Stimulated activated naive B cell treated with anti-CD40 and anti-IgM and Interleukin-4, amounts not matched to agents 10 μg/mL and 1 μg/mL and 100 μg/mL, for 72 hours (primary cell): ENCODE results near the gene CPXM1.
A peak's percentile ranks its signal among the peaks of the same experiment; 100 is the strongest.
"Not testable (repeated sequence)": the region's sequence is repeated elsewhere in the genome, so short reads cannot be mapped to it uniquely, and the experiment has no call there.

Source experiments
- ATAC-seq, 2 donors: fragments of 150-1000 bp; cut with Tn5 transposase; replicated peaks; 2 replicates each; pipeline ENCODE4 v1.10.0; 2021; ENCODE audit warnings: moderate library complexity in 1 of 2
- DNase-seq: peaks from one replicate; pipeline ENCODE4 v3.0.0; 2021
- H3K27ac Mint-ChIP-seq: one replicate; pipeline ENCODE4 v1.8.0; 2022; ENCODE audit warnings: mild to moderate bottlenecking, mixed read lengths
- H3K27me3 Mint-ChIP-seq, 2 donors: one replicate each; pipeline ENCODE4 v1.8.0; 2022; ENCODE audit warnings: mixed read lengths in 2 of 2
- H3K36me3 Mint-ChIP-seq, 2 donors: one replicate each; pipeline ENCODE4 v1.8.0; 2022; ENCODE audit warnings: mixed read lengths in 2 of 2, mild to moderate bottlenecking in 1 of 2
- H3K4me1 Mint-ChIP-seq, 2 donors: one replicate each; pipeline ENCODE4 v1.8.0; 2022; ENCODE audit warnings: mixed read lengths in 2 of 2, mild to moderate bottlenecking in 1 of 2
- H3K4me3 Mint-ChIP-seq, 2 donors: one replicate each; pipeline ENCODE4 v1.8.0; 2022; ENCODE audit warnings: mild to moderate bottlenecking in 2 of 2, mixed read lengths in 2 of 2, moderate library complexity in 1 of 2
- H3K9me3 Mint-ChIP-seq, 2 donors: one replicate each; pipeline ENCODE4 v1.8.0; 2022; ENCODE audit warnings: mixed read lengths in 2 of 2, mild to moderate bottlenecking in 1 of 2

Gene CPXM1

DNA sequence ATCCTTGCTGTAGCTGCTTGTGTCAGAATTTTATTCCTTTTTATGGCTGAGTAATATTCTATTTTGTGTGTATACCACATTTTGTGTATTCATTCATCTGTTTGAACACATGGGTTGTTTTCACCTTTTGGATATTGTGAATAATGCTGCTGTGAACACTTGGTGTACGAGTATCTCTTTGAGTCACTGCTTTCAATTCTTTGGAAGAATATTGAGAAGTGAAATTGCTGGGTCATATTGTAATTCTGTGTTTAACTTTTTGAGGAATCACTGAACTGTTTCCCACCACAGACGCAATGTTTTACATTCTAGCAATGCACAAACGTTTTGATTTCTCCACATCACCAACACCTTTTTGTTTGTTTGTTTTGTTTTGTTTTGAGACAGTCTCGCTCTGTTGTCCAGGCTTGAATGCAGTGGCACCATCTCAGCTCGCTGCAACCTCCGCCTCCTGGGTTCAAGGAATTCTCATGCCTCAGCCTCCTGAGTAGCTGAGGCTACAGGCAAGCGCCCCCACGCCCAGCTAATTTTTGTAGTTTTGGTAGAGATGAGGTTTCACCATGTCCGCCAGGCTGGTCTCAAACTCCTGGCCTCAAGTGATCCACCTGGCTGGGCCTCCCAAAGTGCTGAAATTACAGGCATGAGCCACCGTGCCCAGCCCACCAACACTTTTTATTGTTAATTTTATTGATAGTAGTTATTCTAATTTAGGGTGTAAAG lies 21.7 kb downstream of the CPXM1 start:
- H3K4me1 Mint-ChIP-seq, result peaks cover 0 to 3% of the 10 kb centered on the region in 2 donors
- no peak overlapping the region for H3K4me3 Mint-ChIP-seq
- peaks cover 0 to 3% of the 10 kb centered on the region in 2 donors for H3K36me3 Mint-ChIP-seq
- DNase-seq (no peak), ATAC-seq (peak; percentile 71 to 92)
- peaks cover 22 to 36% of the 10 kb centered on the region in 2 donors for H3K27me3 Mint-ChIP-seq
- H3K27ac Mint-ChIP-seq, result no peak overlapping the region
- H3K9me3 Mint-ChIP-seq, result peaks cover 2 to 8% of the 10 kb centered on the region in 2 donors

DNA sequence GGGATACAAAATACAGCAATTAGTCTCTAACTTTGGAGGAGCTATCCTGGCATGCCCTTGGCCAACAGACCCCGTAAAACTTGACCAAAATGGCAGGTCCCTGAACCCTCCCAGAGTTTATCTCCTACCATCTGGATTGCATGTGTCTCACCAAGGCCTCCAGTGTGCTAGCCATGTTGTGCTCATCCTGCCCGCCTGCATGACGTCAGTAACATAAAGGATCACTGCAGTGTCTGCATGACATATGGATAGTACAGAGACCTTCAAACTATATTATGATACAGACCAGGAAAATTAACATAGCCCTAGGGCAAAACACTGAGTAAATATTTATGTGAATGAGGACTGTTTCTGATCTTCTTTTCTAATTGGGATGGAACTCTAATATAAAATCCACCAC lies 25.3 kb downstream of the CPXM1 start:
- H3K4me3 Mint-ChIP-seq, result no peak overlapping the region
- peaks cover 0 to 3% of the 10 kb centered on the region in 2 donors for H3K4me1 Mint-ChIP-seq
- DNase-seq (no peak), ATAC-seq (no peak)
- H3K27ac Mint-ChIP-seq, result no peak overlapping the region
- H3K27me3 Mint-ChIP-seq, result peaks cover 23 to 31% of the 10 kb centered on the region in 2 donors
- H3K36me3 Mint-ChIP-seq, result peaks cover 0 to 3% of the 10 kb centered on the region in 2 donors
- peaks cover 2 to 8% of the 10 kb centered on the region in 2 donors for H3K9me3 Mint-ChIP-seq

GRCh38 chr20:2773812-2774211 lies 26.6 kb downstream of the CPXM1 start:
- Mint-ChIP-seq H3K9me3 (peaks cover 2 to 8% of the 10 kb centered on the region in 2 donors), H3K27me3 (peaks cover 33 to 44% of the 10 kb centered on the region in 2 donors), H3K27ac (no peak overlapping the region), H3K36me3 (peaks cover 0 to 3% of the 10 kb centered on the region in 2 donors), H3K4me1 (peaks cover 0 to 3% of the 10 kb centered on the region in 2 donors), H3K4me3 (no peak overlapping the region)
- no peak for ATAC-seq
- no peak for DNase-seq

DNA sequence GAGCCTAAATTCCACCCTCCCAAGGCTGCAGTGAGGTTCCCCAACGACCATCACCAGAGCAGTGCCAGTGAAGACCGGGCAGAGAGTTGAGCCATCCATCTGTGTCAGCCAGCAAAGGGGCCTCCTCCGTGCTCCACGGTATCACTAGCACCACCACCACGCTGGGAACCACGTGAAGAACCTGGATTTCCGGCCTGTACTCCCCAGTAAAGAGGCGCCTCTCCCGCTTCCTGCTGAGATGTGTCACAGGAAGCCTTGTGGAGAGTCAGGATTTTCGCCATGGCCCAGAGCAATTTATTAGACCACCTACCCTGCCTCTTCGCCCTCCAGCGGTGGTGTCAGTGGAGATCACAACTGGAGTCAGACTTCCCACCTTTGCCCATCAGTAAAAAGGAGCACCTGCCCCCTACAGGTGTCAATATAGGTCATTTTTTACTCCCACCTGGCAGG lies 28.8 kb downstream of the CPXM1 start:
- H3K27ac Mint-ChIP-seq, result no peak overlapping the region
- peaks cover 42 to 51% of the 10 kb centered on the region in 2 donors for H3K27me3 Mint-ChIP-seq
- no peaks in the 10 kb centered on the region for H3K36me3 Mint-ChIP-seq
- peaks cover 0 to 5% of the 10 kb centered on the region in 2 donors for H3K9me3 Mint-ChIP-seq
- no peak overlapping the region for H3K4me3 Mint-ChIP-seq
- ATAC-seq, result no peak
- DNase-seq, result no peak
- H3K4me1 Mint-ChIP-seq, result no peaks in the 10 kb centered on the region

- H3K9me3 Mint-ChIP-seq, H3K27ac Mint-ChIP-seq, H3K4me1 Mint-ChIP-seq, H3K4me3 Mint-ChIP-seq, ATAC-seq, DNase-seq, H3K36me3 Mint-ChIP-seq: not testable (repeated sequence)
- peaks cover 39 to 47% of the 10 kb centered on the region in 2 donors for H3K27me3 Mint-ChIP-seq
These were observed 30.3 kb downstream of the CPXM1 start for GRCh38 chr20:2770091-2770490.

DNA sequence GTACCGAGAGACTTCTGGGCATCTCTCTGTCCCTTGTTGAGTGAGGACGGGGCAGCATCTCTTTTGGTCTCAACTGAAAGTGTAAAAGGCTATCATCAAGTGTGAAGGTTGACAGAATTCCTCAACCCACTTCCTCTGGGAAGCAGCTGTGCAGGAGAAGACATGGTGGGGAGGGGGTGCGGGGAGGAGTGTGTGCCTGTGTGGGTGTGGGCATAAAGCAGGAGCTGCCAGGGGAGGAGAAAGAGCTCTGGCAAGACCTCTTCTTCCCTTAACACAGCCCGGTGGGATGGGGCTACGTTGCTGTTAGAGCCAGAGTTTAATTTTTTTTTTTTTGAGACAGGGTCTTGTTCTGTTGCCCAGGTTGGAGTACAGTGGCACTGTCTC lies 31.8 kb downstream of the CPXM1 start:
- H3K27ac Mint-ChIP-seq, result no peak overlapping the region
- no peak for DNase-seq
- peaks cover 40 to 42% of the 10 kb centered on the region in 2 donors for H3K27me3 Mint-ChIP-seq
- ATAC-seq, result no peak
- H3K4me1 Mint-ChIP-seq, result no peaks in the 10 kb centered on the region
- H3K36me3 Mint-ChIP-seq, result no peaks in the 10 kb centered on the region
- no peak overlapping the region for H3K4me3 Mint-ChIP-seq
- H3K9me3 Mint-ChIP-seq, result no peaks in the 10 kb centered on the region

GRCh38 chr20:2767768-2768631 lies 32.4 kb downstream of the CPXM1 start:
- H3K27ac Mint-ChIP-seq, result no peak overlapping the region
- H3K4me1 Mint-ChIP-seq, result no peaks in the 10 kb centered on the region
- H3K36me3 Mint-ChIP-seq, result no peaks in the 10 kb centered on the region
- H3K4me3 Mint-ChIP-seq, result no peak overlapping the region
- peaks cover 40 to 42% of the 10 kb centered on the region in 2 donors for H3K27me3 Mint-ChIP-seq
- DNase-seq (no peak), ATAC-seq (no peak)
- no peaks in the 10 kb centered on the region for H3K9me3 Mint-ChIP-seq

- H3K27me3 Mint-ChIP-seq, result peaks cover 41 to 47% of the 10 kb centered on the region in 2 donors
- ATAC-seq (no peak), DNase-seq (no peak)
- no peaks in the 10 kb centered on the region for H3K9me3 Mint-ChIP-seq
- no peaks in the 10 kb centered on the region for H3K4me1 Mint-ChIP-seq
- no peak overlapping the region for H3K4me3 Mint-ChIP-seq
- no peaks in the 10 kb centered on the region for H3K36me3 Mint-ChIP-seq
- H3K27ac Mint-ChIP-seq, result no peak overlapping the region
These were observed 37.2 kb downstream of the CPXM1 start for GRCh38 chr20:2763186-2763585.

DNA sequence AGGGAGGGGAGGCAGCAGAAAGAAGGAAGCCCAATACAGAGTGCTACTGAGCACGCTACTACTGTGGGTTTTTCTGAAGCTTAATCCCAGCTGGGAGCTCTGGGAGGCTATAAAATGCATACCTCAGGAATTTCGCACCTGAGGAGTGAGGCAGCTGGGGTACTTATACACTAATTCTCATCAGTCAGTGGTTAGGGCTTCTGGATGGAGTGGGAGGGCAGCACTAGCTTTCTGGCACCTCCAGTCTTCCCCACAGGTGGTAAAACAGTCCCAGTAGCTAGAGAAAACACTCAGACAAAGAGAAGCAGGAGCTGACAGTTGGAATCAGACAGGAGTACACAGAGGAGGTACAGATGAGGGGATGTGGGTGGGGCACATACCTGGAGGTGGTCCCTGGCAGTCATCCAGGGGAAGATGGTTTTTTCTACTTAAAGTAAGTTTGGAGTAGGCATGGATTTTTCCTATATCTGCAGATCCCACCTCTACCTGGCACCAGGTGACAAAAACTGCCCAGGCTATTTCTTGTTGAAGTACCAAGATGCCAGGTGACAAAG lies 37.8 kb downstream of the CPXM1 start:
- Mint-ChIP-seq H3K4me1 (no peaks in the 10 kb centered on the region), H3K27me3 (peaks cover 44 to 49% of the 10 kb centered on the region in 2 donors), H3K36me3 (no peaks in the 10 kb centered on the region), H3K4me3 (no peak overlapping the region), H3K27ac (no peak overlapping the region), H3K9me3 (no peaks in the 10 kb centered on the region)
- no peak for ATAC-seq
- no peak for DNase-seq

DNA sequence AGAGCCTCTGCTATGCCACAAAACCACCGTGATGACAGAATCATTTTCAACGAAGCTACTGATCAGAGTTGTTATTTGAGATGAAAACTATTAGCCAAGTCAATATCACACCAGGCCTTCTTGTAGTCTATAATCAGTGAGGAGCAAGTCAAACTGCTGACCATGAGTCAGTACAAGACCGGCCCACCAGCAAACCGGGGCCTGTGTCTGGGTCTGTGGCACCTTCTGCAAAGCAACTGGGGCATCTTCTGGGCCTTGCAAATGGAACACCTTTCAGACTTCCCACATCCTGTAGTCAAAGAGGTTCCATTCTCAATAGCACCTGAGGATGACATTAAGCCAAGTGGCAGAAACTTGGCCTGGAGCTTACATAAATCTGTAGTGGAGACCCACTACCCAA lies 38.5 kb downstream of the CPXM1 start:
- H3K9me3 Mint-ChIP-seq, result no peaks in the 10 kb centered on the region
- DNase-seq (no peak), ATAC-seq (no peak)
- no peak overlapping the region for H3K27ac Mint-ChIP-seq
- H3K4me1 Mint-ChIP-seq, result no peaks in the 10 kb centered on the region
- H3K4me3 Mint-ChIP-seq, result no peak overlapping the region
- no peaks in the 10 kb centered on the region for H3K36me3 Mint-ChIP-seq
- H3K27me3 Mint-ChIP-seq, result peaks cover 45 to 50% of the 10 kb centered on the region in 2 donors

- DNase-seq, result no peak
- peaks cover 54 to 59% of the 10 kb centered on the region in 2 donors for H3K27me3 Mint-ChIP-seq
- no peak for ATAC-seq
- no peaks in the 10 kb centered on the region for H3K9me3 Mint-ChIP-seq
- no peak overlapping the region for H3K27ac Mint-ChIP-seq
- H3K4me3 Mint-ChIP-seq, result no peak overlapping the region
- H3K4me1 Mint-ChIP-seq, result peaks cover 0 to 2% of the 10 kb centered on the region in 2 donors
- no peaks in the 10 kb centered on the region for H3K36me3 Mint-ChIP-seq
These were observed 39.5 kb downstream of the CPXM1 start for GRCh38 chr20:2760952-2761305.

GRCh38 chr20:2760297-2760951 lies 40.0 kb downstream of the CPXM1 start:
- DNase-seq (no peak), ATAC-seq (no peak)
- Mint-ChIP-seq H3K4me3 (no peak overlapping the region), H3K27me3 (peaks cover 59 to 64% of the 10 kb centered on the region in 2 donors), H3K27ac (no peak overlapping the region), H3K36me3 (no peaks in the 10 kb centered on the region), H3K9me3 (no peaks in the 10 kb centered on the region), H3K4me1 (peaks cover 0 to 2% of the 10 kb centered on the region in 2 donors)

GRCh38 chr20:2759603-2760296 lies 40.7 kb downstream of the CPXM1 start:
- Mint-ChIP-seq H3K36me3 (no peaks in the 10 kb centered on the region), H3K27me3 (peaks cover 66 to 71% of the 10 kb centered on the region in 2 donors), H3K27ac (no peak overlapping the region), H3K4me3 (no peak overlapping the region), H3K9me3 (no peaks in the 10 kb centered on the region), H3K4me1 (peaks cover 0 to 2% of the 10 kb centered on the region in 2 donors)
- DNase-seq (no peak), ATAC-seq (no peak)

DNA sequence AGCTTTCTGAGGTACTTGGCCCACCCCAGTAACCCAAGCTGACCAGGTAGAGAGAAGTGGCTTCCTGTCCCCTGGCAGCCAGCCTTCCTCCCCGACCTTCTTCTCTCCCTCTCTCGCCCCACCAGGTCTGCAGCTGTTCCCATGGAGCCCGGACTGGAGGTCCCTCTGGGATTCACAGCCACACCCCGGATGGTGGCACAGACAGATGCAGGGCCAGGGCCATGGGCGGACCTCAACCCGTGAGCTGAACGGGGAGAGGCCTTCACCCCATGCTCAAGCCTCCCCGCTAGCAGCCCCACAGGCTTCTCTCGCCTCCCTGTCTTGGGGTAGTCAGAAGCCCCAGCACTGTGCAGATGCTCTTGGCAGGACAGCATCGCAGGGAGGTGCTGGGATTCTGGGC lies 41.3 kb downstream of the CPXM1 start:
- Mint-ChIP-seq H3K27ac (no peak overlapping the region), H3K9me3 (no peaks in the 10 kb centered on the region), H3K27me3 (peaks cover 71 to 76% of the 10 kb centered on the region in 2 donors), H3K36me3 (no peaks in the 10 kb centered on the region), H3K4me3 (no peak overlapping the region), H3K4me1 (peaks cover under 1 to 4% of the 10 kb centered on the region in 2 donors)
- ATAC-seq (no peak), DNase-seq (no peak)
